HPDE6-E6E7 (cell line): Measurements from ENCODE around the gene PRKN.

Experiments used
- DNase-seq: peaks from one replicate; pipeline ENCODE4 v3.0.0; 2011; ENCODE audit warnings: missing footprints; ENCODE audit errors: extremely low spot score

PRKN gene

DNA sequence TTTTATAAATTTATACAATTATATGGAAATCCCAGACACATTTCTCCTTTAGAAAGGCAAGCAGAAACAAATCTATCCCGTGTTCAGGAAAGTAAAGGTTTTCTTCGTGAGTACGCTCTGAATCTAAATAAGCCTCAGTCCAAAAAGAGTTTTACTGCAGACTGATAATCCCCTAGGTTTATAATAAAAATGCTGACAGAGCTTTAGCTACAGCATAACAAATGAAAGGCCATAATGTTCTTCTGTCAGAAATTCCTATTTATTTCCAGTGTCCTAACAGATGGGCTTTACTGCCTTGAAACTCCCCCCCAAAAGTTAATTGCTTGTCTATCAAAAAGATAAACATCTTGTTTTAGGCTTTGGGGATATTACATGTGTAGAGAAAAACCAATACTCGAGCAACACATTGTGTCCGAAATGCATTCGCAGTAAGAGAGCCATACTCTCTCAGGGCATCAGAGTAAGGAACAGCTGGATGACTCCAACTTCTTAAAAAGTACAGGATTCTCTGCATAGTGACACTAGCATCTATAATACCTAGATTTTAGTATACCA, 109.0 kb downstream of the PRKN start:
- DNase-seq = no peak

DNA sequence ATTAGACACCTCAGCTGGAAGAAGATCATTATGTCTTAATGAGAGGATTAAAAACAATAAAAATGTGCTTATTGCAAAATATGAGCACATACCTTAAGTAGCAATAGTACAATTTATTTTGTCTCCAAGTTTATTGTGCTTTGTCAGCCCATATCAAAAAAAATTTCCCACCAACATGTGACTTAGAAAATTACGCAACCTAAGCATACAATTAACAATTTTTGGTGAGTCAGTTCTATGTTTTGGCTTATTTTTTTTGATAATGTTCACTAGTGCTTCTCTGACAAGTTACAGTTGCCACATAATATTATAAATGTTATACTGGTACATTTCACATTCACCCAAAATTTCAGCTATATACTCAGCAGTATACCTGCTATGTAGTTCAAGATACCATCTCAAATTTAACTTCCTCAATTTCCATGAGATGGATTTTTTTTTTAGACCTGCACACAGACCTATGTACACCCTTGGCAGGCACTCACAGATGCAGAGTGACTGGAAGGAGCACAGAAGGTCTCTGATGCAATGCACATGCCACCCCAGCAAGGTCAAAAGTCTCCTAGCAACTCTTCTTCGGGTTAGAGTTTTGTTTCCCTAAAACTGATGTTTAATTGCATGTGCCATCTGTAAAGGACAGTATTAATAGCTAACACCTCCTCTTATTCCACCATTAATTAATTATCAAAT, 112.4 kb downstream of the PRKN start:
- no peak for DNase-seq

DNA sequence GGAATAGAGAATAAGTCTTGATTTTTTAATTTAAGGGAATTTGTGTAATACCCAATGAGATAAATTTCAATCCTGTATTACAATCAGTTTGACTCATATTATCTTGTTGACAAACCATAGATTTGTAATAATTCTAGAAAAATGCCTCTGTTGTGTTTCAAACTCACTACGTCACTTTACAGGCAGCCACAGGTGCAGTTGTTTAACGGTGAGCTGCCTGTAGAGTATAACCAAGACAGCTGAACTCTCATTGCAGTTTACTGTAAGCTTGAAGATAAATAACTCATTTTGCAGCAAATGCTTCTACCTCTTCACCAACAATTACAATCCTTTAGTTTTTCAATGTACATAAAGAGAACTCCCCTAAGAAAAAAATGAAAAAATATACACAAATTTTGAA, 114.3 kb downstream of the PRKN start:
- DNase-seq = no peak

DNA sequence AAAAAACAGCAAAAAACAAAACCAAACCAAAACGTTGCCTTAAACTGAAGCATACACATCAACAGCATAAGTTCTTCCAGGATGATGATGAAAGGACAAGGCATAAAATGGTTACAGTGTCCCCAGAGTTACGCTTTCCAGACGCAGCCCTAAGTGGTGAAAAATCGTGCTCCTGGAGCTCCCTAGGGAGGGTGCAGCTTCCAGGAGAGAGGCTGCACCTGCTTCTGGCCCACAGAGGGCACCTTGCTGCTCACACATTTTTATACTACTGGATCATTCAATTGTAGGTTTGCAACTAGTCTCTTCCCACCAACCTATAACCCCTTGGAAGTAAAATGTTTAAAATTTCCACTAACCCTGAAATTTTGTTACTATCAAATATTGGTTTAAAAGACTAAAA, 115.0 kb downstream of the PRKN start:
- DNase-seq = no peak

DNA sequence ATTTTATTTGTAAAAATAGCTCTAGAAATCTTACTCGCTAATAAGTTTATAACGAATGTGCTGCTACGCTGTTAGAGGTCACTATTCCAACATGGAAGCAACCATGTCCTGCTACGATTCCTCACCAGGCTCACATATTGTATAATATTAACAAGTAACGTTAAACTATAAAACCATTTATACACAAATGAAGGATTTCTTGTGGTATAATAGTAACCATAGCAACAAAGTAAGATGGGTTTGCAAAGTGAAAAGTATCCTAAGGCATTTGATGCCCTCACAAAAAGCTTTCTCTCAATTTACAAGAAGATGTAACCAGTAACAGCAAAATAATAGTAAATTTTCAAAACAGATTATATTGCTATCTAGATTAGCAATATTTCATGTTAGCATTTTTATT, 117.2 kb downstream of the PRKN start:
- DNase-seq = no peak

DNA sequence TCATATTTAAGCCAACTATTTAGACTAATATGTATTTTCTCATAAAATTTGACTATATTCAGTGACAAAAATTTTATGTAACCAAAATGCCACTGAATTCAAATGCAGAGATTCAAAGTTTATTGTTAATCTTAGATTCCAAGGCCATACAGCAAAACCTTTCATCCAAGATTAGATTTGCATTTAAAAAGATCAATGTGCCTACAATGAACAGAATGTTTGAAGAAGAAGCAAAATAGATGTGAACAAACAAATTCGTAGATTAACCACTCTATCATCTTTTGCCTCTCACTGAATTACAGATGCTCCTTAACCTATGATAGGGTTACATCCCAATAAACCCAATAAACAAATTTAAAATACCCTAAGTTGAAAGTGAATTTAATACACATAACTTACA, 121.7 kb downstream of the PRKN start:
- no peak for DNase-seq

DNA sequence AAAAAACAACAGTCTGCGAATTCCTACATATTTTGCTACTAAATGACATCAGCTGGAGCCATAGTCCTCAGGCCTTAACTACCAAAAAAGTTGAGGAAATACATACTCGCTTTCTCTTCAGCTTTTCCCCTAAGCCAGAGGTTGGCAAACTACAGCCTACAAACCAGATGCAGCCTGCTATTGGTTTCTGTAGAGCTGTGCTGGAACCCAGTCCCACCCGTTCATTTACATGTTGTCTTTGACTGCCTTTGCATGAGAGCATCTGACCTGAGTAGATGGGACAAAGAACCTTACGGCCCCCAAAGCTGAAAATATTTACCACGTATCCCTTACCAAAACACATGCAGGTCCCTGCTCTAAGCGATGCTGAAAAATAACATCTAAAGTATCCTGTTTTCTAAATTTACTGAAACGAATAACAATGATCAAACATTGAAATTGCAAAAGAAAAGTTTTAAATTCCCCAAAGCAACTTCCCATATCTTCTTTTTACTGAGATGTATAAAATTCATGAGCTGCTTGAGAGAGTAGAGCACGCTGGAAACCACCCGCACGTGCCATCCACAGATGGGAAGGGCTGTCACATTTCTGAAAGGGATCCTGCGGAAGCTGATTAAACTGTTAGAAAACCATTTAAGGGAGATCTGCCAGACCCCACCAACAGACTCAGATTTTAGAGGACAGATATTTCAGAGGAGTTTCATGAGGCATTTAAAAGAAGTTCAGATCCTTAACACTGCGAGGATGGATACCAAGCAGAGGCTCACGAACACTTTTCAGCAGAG, 124.1 kb downstream of the PRKN start:
- DNase-seq = no peak

DNA sequence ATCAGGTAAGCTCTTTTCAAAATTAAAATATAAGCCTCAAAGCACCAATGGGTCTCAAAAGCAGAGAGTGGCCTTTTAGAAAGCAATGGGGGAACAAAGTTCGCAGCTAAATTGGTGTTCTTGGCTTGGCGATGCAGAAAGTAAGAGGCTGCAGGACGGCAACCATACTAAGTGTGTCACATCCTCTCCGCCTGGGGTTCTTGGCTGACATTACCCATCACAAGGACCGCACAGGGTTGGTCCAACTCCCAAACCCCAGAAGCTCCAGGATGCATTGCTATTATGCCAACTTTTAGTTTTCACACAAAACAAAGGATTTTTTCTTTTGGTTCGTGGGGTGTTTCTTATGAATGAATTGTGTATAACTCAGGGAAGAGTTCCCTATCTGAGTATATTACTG, 124.8 kb downstream of the PRKN start:
- no peak for DNase-seq

DNA sequence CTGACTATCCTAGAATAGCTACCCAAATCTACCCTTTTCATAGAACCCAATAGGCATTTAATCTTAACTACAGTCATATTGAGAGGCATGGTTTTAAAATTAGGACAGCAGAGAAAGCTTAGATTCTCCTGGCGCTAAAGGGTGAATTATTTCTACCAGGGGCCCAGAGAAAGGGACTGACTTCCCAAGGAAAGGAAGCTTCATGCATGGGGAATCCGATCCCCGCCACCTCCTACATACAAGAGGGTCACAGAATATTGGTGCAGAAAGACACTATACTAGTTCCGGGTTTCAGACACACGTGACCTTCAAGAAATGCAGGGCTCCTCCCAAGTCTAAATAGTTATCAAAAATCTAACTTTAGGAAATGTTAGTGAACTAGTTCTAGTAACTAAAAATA, 130.9 kb downstream of the PRKN start:
- DNase-seq = no peak

DNA sequence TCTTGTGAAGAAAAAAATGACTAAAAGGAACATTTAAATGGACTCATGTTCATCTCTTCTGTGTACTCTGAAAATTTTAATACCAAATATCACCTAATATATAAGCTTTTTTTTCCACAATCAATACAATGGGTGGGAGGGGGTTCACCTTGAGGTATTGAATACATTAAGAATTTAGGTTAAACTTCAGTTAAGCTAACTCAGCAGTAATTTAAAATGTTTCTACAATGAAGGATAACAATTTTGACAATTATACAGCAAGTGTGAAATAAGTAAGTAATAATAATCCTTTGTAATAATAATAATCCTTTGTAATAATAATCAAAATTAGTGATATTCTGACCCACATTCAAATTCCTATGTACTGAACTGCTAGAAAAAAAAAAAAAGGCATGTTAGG, 136.0 kb downstream of the PRKN start:
- DNase-seq = no peak

DNA sequence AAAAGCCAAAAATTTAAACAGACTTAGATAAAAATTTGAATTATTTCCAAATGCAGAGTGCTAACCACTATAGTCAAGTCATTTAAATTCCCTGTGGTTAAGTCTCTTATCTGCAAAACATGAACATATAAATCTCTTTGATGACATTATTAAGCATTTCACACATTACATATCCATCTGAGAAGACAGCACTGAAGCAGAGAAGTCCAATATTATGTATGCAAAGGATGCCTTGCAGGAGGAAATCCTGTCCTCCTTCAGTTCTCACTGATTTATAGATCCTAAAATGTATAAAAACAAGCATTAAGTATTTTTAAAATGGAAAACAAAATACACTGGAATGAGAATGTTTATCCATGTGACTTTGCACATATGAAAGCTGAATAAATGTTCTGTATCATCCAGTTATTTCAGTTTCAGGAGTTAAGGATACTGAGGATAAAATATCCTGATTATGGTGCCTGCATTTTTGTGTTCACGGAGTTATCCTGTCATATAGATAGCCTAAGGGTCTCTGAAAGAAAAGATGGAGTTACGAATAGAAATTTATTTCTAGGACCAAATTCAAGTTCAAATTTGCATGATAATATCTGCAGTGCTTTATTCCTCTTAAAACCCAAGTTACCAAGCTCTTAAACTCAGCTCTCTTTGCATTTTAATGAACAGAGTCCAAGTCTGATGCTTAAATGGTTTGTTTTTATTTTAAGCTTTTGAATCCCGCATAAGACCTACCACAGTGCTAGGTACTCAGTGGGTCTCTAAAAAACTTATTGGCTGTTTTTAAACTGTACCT, 145.4 kb downstream of the PRKN start:
- no peak for DNase-seq

DNA sequence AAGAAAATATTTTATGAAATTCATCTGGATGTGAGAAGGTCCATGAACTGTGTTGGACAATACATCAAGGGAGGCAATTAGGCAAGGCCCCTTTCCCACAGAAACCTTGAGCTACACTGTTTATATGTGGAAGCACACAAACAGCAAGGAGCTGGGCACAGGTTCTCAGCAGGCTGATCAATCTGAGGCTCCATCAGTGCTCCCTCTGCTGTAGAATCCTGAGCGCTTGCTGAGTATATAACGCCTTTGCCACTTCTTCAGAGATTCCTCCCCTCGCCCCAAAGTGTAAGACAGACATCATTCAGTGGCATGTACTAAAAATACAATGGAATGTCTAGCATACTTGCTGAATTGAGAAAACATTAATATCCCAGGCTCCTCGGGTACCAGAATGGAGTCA, 146.9 kb downstream of the PRKN start:
- no peak for DNase-seq

DNA sequence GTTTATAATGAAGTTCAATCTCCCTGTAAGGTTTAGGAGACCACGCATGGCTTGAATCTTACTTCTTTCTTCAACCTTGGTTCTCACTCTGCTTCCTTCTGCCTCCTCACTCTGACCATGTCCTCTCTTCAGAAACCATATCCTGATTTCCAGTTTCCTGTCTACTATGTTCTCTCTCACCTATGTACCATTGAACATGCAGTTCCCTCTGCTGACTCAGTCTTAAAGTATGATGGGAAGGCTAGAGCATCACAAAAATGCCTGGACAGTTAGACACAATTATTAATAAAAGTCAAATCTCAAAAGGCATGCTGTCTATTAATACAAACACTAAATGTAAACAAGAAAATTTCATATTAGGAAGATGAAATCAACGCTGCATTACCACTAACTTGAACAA, 151.6 kb downstream of the PRKN start:
- DNase-seq = no peak

DNA sequence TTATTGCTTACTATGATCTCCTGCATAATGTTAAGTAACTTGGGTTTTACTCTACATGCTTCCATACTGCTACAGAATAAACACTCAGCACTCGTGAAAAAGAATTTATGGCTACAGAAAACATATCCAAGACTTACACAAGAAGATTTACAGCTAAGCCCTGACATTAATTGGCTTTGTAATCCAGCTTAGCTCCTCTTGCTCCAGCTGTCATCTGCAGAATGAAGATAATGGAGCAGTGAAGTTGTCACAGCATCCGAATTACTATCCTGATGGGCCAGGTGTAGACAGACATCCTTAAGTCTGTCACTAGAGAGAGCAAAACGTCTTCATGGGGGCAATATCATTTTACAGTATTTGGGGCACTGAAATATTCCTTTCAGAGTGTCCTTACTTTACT, 155.3 kb downstream of the PRKN start:
- no peak for DNase-seq

DNA sequence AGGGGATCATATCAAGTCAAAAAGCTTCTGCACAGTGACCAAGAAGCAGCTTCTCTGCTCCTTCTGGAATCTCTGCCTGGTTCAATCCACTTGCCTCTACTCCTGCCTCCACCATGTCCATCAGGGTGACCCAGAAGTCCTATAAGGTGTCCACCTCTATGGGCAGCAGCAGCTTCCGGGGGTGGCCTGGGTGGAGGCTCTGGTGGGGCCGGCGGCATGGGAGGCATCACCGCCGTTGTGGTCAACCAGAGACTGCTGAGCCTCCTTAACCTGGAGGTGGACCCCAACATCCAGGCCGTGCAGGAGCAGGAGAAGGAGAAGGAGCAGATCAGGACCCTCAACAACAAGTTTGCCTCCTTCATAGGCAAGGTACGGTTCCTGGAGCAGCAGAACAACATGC, 159.3 kb downstream of the PRKN start:
- DNase-seq = no peak

DNA sequence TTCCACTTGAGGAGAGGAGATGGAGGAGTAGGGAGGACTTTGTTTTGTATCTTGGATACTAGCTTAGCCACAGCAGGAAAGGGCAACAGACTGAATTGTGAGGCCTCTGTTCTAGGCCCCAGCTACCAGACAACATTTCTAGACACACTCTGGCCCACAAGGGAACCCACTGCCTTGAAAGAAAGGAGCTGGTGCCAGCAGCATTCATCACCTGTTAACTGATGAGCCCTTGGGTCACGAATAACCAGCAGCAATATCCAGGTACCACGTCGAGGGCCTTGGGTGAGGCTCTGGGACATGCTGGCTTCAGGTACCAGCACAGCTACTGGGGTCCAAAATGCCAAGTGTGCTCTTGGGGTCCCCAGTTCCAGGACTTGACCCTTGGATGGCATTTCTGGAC, 165.5 kb downstream of the PRKN start:
- DNase-seq = no peak

DNA sequence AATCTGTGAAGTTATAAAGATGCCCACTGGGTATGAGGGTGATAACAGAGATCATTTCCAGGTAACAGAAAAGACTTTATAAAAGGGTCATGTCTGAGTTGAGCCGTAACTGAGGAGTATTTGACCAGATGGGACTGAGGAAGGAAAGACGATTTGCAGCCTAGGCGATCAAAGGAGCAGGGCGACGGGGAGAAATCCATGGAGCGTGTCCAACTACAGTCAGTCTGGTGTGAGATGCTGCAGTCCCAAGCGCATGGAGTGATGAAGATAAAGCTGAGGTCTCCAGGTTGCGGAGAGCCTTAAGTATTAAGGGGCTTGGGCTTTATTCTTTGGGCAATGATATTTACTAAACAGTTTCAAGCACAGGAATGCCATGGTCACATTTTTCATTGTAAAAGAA, 166.7 kb downstream of the PRKN start:
- DNase-seq = no peak

DNA sequence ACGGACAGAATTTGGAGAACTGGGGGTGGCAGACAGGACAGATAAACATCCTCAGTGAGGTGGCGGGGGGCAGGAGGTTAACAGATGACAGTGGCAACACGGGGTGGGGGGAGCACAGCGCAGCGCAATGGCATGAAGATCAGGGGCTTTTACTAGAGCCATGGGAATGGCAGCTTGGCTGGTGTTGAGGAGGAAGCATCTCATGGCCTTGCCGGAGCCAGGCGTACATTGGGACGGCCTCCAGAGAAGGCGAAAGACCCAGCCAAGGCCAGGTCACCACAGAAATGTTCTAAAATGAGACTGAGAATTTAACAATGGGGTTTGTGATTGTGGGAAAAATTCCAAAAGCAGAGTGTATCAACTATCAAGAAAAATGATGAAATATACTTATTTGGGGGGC, 173.0 kb downstream of the PRKN start:
- DNase-seq = no peak

DNA sequence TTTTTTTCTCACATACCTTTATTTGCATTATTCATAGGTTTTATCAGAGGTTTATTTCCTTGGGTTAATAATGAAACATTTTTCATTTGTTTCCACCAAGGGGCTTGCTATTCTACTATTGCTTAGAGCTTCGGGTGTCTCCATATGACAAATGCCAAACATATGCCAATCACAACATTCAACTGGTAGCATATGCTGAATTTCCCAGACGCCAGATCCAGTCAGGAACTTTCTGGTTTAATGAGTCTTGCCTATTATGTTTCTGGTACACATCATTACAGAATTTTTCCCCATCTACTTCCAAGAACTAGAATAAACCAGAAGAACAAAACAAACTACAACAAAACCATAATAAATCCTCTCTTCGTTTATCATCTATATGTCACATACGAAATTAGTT, 180.7 kb downstream of the PRKN start:
- no peak for DNase-seq

DNA sequence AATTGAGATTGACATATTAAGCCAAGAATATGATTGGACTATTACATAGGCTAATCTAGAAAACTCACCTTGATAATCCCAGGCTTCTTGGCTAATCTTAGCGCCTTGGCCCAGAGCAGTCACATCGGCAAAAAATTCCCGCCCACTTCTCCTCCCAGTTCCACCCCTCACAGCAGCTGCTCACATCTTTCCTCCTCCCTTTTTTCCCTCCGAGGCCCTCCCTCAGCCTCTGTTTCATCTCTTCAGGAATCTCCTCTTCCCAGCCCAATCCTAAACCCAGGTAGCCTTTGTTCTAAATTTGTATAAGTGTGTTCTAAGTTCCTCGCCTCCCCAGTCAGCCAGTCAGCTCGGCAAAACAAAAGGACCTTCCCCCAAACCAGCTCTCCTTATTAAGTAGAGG, 184.3 kb downstream of the PRKN start:
- DNase-seq = no peak

DNA sequence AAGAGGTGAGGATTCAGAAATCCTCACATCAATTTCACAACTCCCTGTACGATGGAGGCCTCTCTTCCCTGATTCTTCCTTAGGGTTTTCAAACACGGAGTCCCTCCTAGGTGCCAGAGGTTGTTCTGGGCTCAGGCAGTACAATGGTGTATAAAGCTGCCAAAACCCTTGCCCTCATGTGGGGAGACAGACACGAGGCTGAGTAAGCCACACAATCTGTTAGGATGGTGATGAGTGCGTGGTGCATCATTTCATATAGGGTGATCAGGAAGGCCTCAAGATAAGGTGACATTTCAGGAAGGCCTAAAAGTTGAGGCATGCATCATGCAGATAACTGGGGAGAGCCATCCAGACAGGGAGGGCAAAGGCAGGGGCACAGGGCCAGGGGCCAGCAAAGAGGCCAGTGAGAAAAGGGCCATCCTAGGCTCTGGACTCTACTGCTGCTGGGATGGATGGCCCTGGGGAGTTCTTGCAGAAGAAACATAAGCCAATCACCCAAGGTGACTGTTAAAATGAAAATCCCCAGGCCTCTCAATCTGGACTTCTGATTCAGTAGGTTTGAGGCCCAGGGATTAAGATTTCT, 186.5 kb downstream of the PRKN start:
- DNase-seq = no peak

DNA sequence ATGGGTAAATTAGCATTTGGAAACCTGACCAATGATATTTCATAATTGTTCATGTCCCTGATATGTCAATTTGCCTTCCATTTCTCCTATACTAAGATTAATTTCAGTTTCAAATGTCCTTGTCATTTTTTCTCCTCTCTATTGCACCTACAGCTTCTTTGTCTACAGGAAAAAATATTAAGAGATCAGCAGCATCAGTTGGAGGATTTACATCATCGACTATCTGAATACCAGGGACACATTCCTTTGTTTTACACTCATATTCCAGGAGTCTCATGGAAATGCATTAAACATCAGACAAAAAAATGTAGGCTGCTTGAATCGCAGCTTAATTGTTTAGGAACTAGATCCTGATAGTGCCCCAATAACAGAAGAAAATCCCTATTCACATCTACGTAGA, 188.2 kb downstream of the PRKN start:
- DNase-seq = no peak
